Suprapubic skin (tissue), 4 donors: ENCODE results near the gene FAM216B.

ENCODE experiments used
- CTCF ChIP-seq, 2 donors: fragments of 200-600 bp in 1 of 2; fragments of 450-650 bp in 1 of 2; sonication (generic) in 1 of 2; IDR thresholded peaks; one replicate each; pipeline ENCODE4 v1.5.1; 2016 to 2019; ENCODE audit warnings: antibody characterized with exemption in 2 of 2, mild to moderate bottlenecking in 1 of 2, moderate library complexity in 1 of 2
- EP300 ChIP-seq: sonication (generic); formaldehyde crosslinking; IDR thresholded peaks from one replicate; pipeline ENCODE4 v1.6.1; 2017; ENCODE audit warnings: antibody characterized with exemption
- POLR2AphosphoS5 ChIP-seq, 3 donors: sonication (generic); formaldehyde crosslinking; IDR thresholded peaks; one replicate each; pipeline ENCODE4 v1.6.1; 2017; ENCODE audit warnings: antibody characterized with exemption in 3 of 3

GRCh38 chr13:42795666-42796065 is 14.3 kb downstream of the FAM216B start:
- TF ChIP-seq EP300 (no peak), CTCF (IDR thresholded peaks at IDR 0.05) (no peak), POLR2AphosphoS5 (IDR thresholded peaks at IDR 0.05) (no peak)
